DND-41 (cell line): ENCODE data around the gene HERC4.

Experiments
- EZH2 ChIP-seq: IDR thresholded peaks from 3 replicates; pipeline ENCODE4 v1.6.1; 2012; ENCODE audit warnings: borderline replicate concordance, low read depth, mild to moderate bottlenecking, moderate library complexity, low read length, inconsistent platforms; ENCODE audit not compliant: severe bottlenecking
- TF ChIP-seq, protein P1 (sequence below): IDR thresholded peaks from 2 replicates; pipeline ENCODE4 v1.5.1; 2012; ENCODE audit warnings: borderline replicate concordance, low read length, moderate library complexity, mild to moderate bottlenecking; ENCODE audit not compliant: poor library complexity, severe bottlenecking; ENCODE audit errors: extremely low read depth

DNA sequence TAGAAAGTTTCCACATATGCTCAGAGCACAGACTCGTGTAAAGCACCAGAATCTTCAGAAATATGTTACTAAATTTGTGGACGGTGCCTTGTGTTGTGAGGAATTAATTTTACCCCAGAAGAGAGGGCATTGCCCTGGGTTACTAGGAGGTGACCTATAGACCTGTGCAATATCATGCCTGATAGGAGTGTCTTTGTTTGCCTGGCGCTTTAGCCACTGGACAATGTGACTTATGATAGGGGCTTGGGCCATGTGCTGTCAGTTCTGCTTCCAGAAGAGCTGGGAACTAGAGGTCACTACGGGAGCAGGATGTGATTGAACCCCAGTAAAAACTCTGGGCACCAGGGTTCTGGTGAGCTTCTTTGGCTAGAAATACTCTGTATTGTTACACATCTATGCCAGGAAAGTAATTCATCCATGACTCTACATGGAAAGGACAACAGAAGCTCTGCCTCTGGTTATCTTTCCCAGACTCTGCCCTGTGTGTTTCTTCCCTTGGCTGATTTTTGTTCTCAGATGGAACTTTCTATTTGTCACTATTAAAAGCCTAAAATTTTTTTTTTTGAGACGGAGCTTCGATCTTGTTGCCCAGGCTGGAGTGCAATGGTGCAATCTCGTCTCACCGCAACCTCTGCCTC lies 115.1 kb downstream of the HERC4 start:
- TF ChIP-seq, protein P1, sequence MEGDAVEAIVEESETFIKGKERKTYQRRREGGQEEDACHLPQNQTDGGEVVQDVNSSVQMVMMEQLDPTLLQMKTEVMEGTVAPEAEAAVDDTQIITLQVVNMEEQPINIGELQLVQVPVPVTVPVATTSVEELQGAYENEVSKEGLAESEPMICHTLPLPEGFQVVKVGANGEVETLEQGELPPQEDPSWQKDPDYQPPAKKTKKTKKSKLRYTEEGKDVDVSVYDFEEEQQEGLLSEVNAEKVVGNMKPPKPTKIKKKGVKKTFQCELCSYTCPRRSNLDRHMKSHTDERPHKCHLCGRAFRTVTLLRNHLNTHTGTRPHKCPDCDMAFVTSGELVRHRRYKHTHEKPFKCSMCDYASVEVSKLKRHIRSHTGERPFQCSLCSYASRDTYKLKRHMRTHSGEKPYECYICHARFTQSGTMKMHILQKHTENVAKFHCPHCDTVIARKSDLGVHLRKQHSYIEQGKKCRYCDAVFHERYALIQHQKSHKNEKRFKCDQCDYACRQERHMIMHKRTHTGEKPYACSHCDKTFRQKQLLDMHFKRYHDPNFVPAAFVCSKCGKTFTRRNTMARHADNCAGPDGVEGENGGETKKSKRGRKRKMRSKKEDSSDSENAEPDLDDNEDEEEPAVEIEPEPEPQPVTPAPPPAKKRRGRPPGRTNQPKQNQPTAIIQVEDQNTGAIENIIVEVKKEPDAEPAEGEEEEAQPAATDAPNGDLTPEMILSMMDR: no peak
- no peak for TF ChIP-seq EZH2
